Measurements from ENCODE around the gene C11orf98.

DNA sequence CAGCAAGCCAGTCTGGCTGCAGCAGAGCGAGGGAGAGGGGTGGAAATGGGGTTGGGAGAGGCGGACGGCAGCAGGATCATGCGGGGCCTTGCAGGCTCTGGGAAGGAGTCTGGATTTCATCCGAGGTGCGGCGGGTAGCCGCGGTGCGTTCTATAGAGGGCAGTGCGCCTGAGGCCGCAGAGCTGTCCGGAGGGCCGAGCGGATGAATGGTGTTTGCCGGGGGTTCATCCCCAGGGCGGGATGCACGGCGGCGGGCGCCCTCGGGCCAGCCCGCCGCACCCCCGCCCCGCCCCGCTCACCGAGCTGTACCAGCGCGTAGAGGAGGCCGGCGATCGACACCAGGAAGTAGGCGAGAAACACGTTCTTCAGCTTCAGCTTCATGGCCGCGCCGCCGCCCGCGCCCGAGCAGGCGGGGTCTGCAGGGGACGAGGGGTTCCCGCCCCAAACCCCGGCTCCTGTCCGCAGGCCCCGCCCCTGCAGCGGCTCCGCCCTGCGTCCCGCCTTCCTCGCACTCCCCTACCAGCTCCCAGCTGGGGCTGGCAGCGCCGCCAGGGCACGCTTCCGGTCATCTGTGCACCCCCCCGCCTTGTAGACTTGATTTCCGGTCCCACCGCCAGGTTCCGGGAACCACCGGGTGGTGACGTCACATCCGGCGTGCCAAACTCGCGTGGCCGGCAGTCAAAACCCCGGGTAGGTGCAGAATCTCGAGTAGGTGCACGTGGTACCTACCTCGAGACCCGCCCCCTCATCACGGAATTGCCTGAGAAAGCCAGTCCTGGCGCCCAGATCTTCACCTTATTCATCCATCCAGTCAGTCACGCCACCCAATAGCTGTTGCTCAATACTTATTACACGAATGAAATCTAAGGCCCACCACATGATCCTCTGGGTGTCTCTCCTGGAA, 43.2 kb downstream of the C11orf98 start, which contains the start of gene B3GAT3:
- TF ChIP-seq CTCF (conservative IDR thresholded peaks at IDR 0.05; ENCODE audit: low read length) (no peak), EZH2phosphoT487 (IDR thresholded peaks at IDR 0.05; ENCODE audit: borderline replicate concordance) (no peak)

Measured in Loucy (cell line).